Measurements from ENCODE around the gene ANKRD34A. TPM values are rescaled to one million over a fixed set of nuclear protein-coding genes. Genes with fewer than 3 reads are reported as not detected.

ANKRD34A gene
- total and polyA plus RNA-seq, 2 of the 13 experiments (the other 11 are each of a cell fraction or from before 2014, with no cell fraction given): 0.05 to 0.07 TPM

DNA sequence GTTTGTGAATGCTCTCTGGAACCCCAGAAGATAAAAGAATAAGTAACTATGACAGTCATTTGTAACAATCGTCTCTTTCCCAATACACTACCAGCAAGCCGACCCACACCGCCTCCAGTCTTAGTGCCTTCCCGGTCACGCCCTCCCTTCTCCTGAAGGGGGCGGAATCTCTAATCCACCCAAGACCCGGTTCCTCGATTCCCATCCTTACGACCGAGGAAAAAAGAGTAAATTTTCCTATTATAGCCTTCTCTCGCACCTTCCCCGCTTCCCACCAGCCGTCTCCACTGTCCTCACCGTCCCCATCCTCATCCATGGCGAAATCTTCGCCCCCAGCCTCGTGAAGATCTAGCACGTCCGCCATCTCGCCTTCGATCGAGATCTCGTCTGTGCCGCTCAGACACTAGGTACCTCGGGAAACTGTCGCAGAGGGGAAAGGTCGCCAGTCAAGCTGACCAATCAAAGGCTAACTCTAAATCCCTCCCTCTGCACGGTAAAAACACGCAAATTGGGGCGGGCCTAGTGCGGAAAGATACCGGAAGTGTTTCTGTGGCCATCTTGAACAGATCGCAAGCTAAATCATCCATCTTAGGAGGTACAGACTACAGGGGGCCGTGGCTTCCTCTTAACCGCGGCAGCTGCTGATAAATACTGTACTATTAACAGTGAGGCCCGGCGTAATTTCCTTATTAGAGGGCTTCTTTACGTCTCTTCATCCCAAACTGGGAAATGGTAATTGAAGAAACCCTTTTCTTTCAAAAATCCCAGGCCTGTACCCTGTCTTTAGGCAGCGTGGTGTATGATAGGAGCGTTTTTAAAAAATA is 37.1 kb downstream of the ANKRD34A start, which contains the start of gene RBM8A (continued):
- TF ChIP-seq SCMH1 (CRISPR knock-in tag; IDR thresholded peaks at IDR 0.05; ENCODE audit: borderline replicate concordance): no peak
- peak; percentile 64; the same call in 1 of the 2 replicates for TF ChIP-seq HDAC2 (CRISPR knock-in tag; IDR thresholded peaks at IDR 0.05)
- no peak for TF ChIP-seq RARG (CRISPR knock-in tag; IDR thresholded peaks at IDR 0.05; ENCODE audit: low read depth)
- TF ChIP-seq, protein P1, sequence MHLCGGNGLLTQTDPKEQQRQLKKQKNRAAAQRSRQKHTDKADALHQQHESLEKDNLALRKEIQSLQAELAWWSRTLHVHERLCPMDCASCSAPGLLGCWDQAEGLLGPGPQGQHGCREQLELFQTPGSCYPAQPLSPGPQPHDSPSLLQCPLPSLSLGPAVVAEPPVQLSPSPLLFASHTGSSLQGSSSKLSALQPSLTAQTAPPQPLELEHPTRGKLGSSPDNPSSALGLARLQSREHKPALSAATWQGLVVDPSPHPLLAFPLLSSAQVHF (CRISPR knock-in tag; IDR thresholded peaks at IDR 0.05): no peak
- TF ChIP-seq NR2F2 (IDR thresholded peaks at IDR 0.05; ENCODE audit: borderline replicate concordance, low read depth): peak; percentile 33; the same call in 1 of the 2 replicates
- TF ChIP-seq GLI4 (CRISPR knock-in tag; IDR thresholded peaks at IDR 0.05; ENCODE audit: borderline replicate concordance): no peak
- no peak for TF ChIP-seq ZNF431 (CRISPR knock-in tag; IDR thresholded peaks at IDR 0.05; ENCODE audit: borderline replicate concordance, low read depth)
- TF ChIP-seq SRY (CRISPR knock-in tag; IDR thresholded peaks at IDR 0.05): no peak
- no peak for TF ChIP-seq STAG1 (CRISPR knock-in tag; IDR thresholded peaks at IDR 0.05)
- TF ChIP-seq SMARCE1 (IDR thresholded peaks at IDR 0.05; ENCODE audit: borderline replicate concordance): no peak
- no peak for TF ChIP-seq ZNF564 (CRISPR knock-in tag; IDR thresholded peaks at IDR 0.05)
- TF ChIP-seq ZBTB3 (CRISPR knock-in tag; IDR thresholded peaks at IDR 0.05; ENCODE audit: borderline replicate concordance, low read depth): no peak
- TF ChIP-seq, protein P2, sequence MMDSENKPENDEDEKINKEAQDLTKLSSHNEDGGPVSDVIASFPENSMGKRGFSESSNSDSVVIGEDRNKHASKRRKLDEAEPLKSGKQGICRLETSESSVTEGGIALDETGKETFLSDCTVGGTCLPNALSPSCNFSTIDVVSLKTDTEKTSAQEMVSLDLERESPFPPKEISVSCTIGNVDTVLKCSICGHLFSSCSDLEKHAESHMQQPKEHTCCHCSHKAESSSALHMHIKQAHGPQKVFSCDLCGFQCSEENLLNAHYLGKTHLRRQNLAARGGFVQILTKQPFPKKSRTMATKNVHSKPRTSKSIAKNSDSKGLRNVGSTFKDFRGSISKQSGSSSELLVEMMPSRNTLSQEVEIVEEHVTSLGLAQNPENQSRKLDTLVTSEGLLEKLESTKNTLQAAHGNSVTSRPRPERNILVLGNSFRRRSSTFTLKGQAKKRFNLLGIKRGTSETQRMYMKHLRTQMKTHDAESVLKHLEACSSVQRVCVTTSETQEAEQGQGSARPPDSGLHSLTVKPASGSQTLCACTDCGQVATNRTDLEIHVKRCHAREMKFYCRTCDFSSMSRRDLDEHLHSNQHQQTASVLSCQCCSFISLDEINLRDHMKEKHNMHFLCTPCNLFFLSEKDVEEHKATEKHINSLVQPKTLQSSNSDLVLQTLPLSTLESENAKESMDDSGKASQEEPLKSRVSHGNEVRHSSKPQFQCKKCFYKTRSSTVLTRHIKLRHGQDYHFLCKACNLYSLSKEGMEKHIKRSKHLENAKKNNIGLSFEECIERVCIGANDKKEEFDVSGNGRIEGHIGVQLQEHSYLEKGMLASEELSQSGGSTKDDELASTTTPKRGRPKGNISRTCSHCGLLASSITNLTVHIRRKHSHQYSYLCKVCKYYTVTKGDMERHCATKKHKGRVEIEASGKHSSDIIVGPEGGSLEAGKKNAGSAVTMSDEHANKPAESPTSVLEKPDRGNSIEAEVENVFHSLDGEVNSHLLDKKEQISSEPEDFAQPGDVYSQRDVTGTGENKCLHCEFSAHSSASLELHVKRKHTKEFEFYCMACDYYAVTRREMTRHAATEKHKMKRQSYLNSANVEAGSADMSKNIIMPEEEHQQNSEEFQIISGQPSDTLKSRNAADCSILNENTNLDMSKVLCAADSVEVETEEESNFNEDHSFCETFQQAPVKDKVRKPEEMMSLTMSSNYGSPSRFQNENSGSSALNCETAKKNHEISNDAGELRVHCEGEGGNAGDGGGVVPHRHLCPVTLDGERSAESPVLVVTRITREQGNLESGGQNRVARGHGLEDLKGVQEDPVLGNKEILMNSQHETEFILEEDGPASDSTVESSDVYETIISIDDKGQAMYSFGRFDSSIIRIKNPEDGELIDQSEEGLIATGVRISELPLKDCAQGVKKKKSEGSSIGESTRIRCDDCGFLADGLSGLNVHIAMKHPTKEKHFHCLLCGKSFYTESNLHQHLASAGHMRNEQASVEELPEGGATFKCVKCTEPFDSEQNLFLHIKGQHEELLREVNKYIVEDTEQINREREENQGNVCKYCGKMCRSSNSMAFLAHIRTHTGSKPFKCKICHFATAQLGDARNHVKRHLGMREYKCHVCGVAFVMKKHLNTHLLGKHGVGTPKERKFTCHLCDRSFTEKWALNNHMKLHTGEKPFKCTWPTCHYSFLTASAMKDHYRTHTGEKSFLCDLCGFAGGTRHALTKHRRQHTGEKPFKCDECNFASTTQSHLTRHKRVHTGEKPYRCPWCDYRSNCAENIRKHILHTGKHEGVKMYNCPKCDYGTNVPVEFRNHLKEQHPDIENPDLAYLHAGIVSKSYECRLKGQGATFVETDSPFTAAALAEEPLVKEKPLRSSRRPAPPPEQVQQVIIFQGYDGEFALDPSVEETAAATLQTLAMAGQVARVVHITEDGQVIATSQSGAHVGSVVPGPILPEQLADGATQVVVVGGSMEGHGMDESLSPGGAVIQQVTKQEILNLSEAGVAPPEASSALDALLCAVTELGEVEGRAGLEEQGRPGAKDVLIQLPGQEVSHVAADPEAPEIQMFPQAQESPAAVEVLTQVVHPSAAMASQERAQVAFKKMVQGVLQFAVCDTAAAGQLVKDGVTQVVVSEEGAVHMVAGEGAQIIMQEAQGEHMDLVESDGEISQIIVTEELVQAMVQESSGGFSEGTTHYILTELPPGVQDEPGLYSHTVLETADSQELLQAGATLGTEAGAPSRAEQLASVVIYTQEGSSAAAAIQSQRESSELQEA (CRISPR knock-in tag; IDR thresholded peaks at IDR 0.05; ENCODE audit: not compliant biosample characterization): no peak
- TF ChIP-seq ZSCAN9 (CRISPR knock-in tag; IDR thresholded peaks at IDR 0.05; ENCODE audit: borderline replicate concordance): peak; percentile 37; the same call in 1 of the 2 replicates
- no peak for TF ChIP-seq ZNF724P (CRISPR knock-in tag; IDR thresholded peaks at IDR 0.05; ENCODE audit: borderline replicate concordance)
